ENCODE results near the gene LAMB1. TPM values are rescaled to one million over a fixed set of nuclear protein-coding genes. Genes with fewer than 3 reads are reported as not detected.
A peak's percentile ranks its signal among the peaks of the same experiment; 100 is the strongest.
"Not testable (repeated sequence)": the region's sequence is repeated elsewhere in the genome, so short reads cannot be mapped to it uniquely, and the experiment has no call there.

The LAMB1 gene
- total and polyA plus RNA-seq, 2 experiments from 2014 or later, result 31.8 to 34.0 TPM

GRCh38 chr7:107960272-107960671, 42.7 kb downstream of the LAMB1 start:
- Histone ChIP-seq H3K9me3 (ENCODE audit: low read depth) (no peaks in the 10 kb centered on the region), H3K36me3 (peaks cover 4% of the 10 kb centered on the region), H3K27me3 (no peaks in the 10 kb centered on the region), H3K4me3 (no peak overlapping the region), H3K4me1 (ENCODE audit: low read depth) (no peaks in the 10 kb centered on the region), H3K27ac (no peak overlapping the region)
- no peak for TF ChIP-seq CTCF (IDR thresholded peaks at IDR 0.05; ENCODE audit: low read depth, low read length)
- no peak for DNase-seq (ENCODE audit: low read depth in 1 of 2, low spot score in 1 of 2)

- no peak overlapping the region for H3K4me3 ChIP-seq
- no peak for TF ChIP-seq CTCF (IDR thresholded peaks at IDR 0.05; ENCODE audit: low read depth, low read length)
- no peak overlapping the region for H3K27ac ChIP-seq
- no peaks in the 10 kb centered on the region for H3K27me3 ChIP-seq
- H3K4me1 ChIP-seq (ENCODE audit: low read depth), result no peaks in the 10 kb centered on the region
- no peaks in the 10 kb centered on the region for H3K9me3 ChIP-seq (ENCODE audit: low read depth)
- DNase-seq (ENCODE audit: low read depth in 1 of 2, low spot score in 1 of 2), result no peak
- peaks cover 4% of the 10 kb centered on the region for H3K36me3 ChIP-seq
Observed at GRCh38 chr7:107959527-107959898, 43.4 kb downstream of the LAMB1 start.

- Histone ChIP-seq H3K36me3 (peaks cover 4% of the 10 kb centered on the region), H3K27me3 (no peaks in the 10 kb centered on the region), H3K9me3 (ENCODE audit: low read depth) (no peaks in the 10 kb centered on the region), H3K27ac (no peak overlapping the region), H3K4me3 (no peak overlapping the region), H3K4me1 (ENCODE audit: low read depth) (peaks cover 1% of the 10 kb centered on the region)
- TF ChIP-seq CTCF (IDR thresholded peaks at IDR 0.05; ENCODE audit: low read depth, low read length), result no peak
- DNase-seq (ENCODE audit: low read depth in 1 of 2, low spot score in 1 of 2), result peak in 1 of 2 donors; percentile 90
Observed at GRCh38 chr7:107958764-107959526, 44.0 kb downstream of the LAMB1 start.

GRCh38 chr7:107957436-107957835, 45.5 kb downstream of the LAMB1 start:
- peaks cover 4% of the 10 kb centered on the region for H3K36me3 ChIP-seq
- H3K9me3 ChIP-seq (ENCODE audit: low read depth), result no peaks in the 10 kb centered on the region

GRCh38 chr7:107956950-107957349, 46.0 kb downstream of the LAMB1 start:
- not testable (repeated sequence) for H3K9me3 ChIP-seq (ENCODE audit: low read depth); H3K4me3 ChIP-seq; H3K27me3 ChIP-seq; DNase-seq (ENCODE audit: low read depth in 1 of 2, low spot score in 1 of 2); H3K36me3 ChIP-seq; H3K27ac ChIP-seq
- peaks cover 14% of the 10 kb centered on the region for H3K4me1 ChIP-seq (ENCODE audit: low read depth)

More at GRCh38 chr7:107957436-107957835, 45.5 kb downstream of the LAMB1 start:
- no peak for TF ChIP-seq CTCF (IDR thresholded peaks at IDR 0.05; ENCODE audit: low read depth, low read length)
- peaks cover 9% of the 10 kb centered on the region for H3K4me1 ChIP-seq (ENCODE audit: low read depth)
- H3K4me3 ChIP-seq, result no peak overlapping the region
- no peak overlapping the region for H3K27ac ChIP-seq
- DNase-seq (ENCODE audit: low read depth in 1 of 2, low spot score in 1 of 2), result peak in 1 of 2 donors; percentile 48
- H3K27me3 ChIP-seq, result no peaks in the 10 kb centered on the region

- DNase-seq (ENCODE audit: low read depth in 1 of 2, low spot score in 1 of 2), result no peak
- H3K27me3 ChIP-seq, result no peaks in the 10 kb centered on the region
- TF ChIP-seq CTCF (IDR thresholded peaks at IDR 0.05; ENCODE audit: low read depth, low read length), result no peak
- no peaks in the 10 kb centered on the region for H3K9me3 ChIP-seq (ENCODE audit: low read depth)
- H3K36me3 ChIP-seq, result peaks cover 4% of the 10 kb centered on the region
- H3K27ac ChIP-seq, result no peak overlapping the region
- H3K4me1 ChIP-seq (ENCODE audit: low read depth), result peaks cover 14% of the 10 kb centered on the region
- no peak overlapping the region for H3K4me3 ChIP-seq
Observed at GRCh38 chr7:107955394-107955793, 47.6 kb downstream of the LAMB1 start.

All from cardiac muscle cell (in vitro differentiated cells and primary cell).